ENCODE measurements around the gene TMEM253. TPM values are rescaled to one million over a fixed set of nuclear protein-coding genes. Genes with fewer than 3 reads are reported as not detected.
A peak's percentile ranks its signal among the peaks of the same experiment; 100 is the strongest.

TMEM253 gene
- under 1 TPM; 0.26 to 0.82 TPM for total RNA-seq
- long read RNA-seq, result 0 reads

- intact Hi-C loops (cut with DNase I), result no loop called here
- ATAC-seq (no peak), DNase-seq (no peak)
Measured at GRCh38 chr14:21100931-21101330, at the start of gene TMEM253. Gene TMEM253, plus strand, starts transcription at chr14:21101066. Its CDS starts 278 bp downstream, at chr14:21101344.

- intact Hi-C loops (cut with DNase I), result no loop called here
- ATAC-seq (no peak), DNase-seq (no peak)
Measured at GRCh38 chr14:21053184-21054122, 47.4 kb upstream of the TMEM253 start.

- no peak for ATAC-seq
- intact Hi-C loops (cut with DNase I), result no loop called here
- DNase-seq, result no peak
Measured at GRCh38 chr14:21054123-21054767, 46.6 kb upstream of the TMEM253 start.

- intact Hi-C loops (cut with DNase I), result no loop called here
- DNase-seq (no peak), ATAC-seq (no peak)
Measured at GRCh38 chr14:21054768-21055145, 46.1 kb upstream of the TMEM253 start.

GRCh38 chr14:21055432-21056117, 45.3 kb upstream of the TMEM253 start:
- no peak for DNase-seq
- intact Hi-C loops (cut with DNase I), result no loop called here
- no peak for ATAC-seq

GRCh38 chr14:21056520-21057163, 44.2 kb upstream of the TMEM253 start:
- DNase-seq, result no peak
- no peak for ATAC-seq

GRCh38 chr14:21057803-21058675, 42.8 kb upstream of the TMEM253 start, which contains the start of gene RNASE8:
Gene RNASE8, plus strand, starts transcription at chr14:21057822. Its CDS starts 71 bp downstream, at chr14:21057893.
- no peak for DNase-seq
- peak in 1 of 2 donors; percentile 51 for ATAC-seq
- intact Hi-C loops (cut with DNase I), result no loop called here

More at GRCh38 chr14:21056520-21057163, 44.2 kb upstream of the TMEM253 start:
- intact Hi-C loops (cut with DNase I), result no loop called here

- intact Hi-C loops (cut with DNase I), result no loop called here
- DNase-seq, result no peak
- no peak for ATAC-seq
Measured at GRCh38 chr14:21058903-21059302, 42.0 kb upstream of the TMEM253 start.

- DNase-seq, result no peak
- no peak for ATAC-seq
- intact Hi-C loops (cut with DNase I), result no loop called here
Measured at GRCh38 chr14:21059842-21060613, 40.8 kb upstream of the TMEM253 start.

GRCh38 chr14:21060614-21061346, 40.1 kb upstream of the TMEM253 start:
- intact Hi-C loops (cut with DNase I), result no loop called here
- ATAC-seq, result peak in 1 of 2 donors; percentile 48

GRCh38 chr14:21061347-21061668, 39.6 kb upstream of the TMEM253 start:
- no peak for ATAC-seq
- DNase-seq, result no peak
- intact Hi-C loops (cut with DNase I), result no loop called here

More at GRCh38 chr14:21060614-21061346, 40.1 kb upstream of the TMEM253 start:
- no peak for DNase-seq

- intact Hi-C loops (cut with DNase I), result no loop called here
- peak; percentile 75 to 78 for ATAC-seq
- no peak for DNase-seq
Measured at GRCh38 chr14:21063479-21063878, 37.4 kb upstream of the TMEM253 start.

- no peak for DNase-seq
- ATAC-seq, result no peak
- intact Hi-C loops (cut with DNase I), result loop anchor here in 1 of 2 donors (5.0 kb wide), 1 partner anchor 40 kb away; no protein-coding TSS in a partner anchor
Measured at GRCh38 chr14:21066882-21067502, 33.9 kb upstream of the TMEM253 start.

- intact Hi-C loops (cut with DNase I), result loop anchor here (2.0 to 5.0 kb wide), 2 partner anchors 36 to 39 kb away; no protein-coding TSS in a partner anchor
- ATAC-seq (peak; percentile 16 to 25), DNase-seq (peak; percentile 61)
Measured at GRCh38 chr14:21068521-21069387, 32.1 kb upstream of the TMEM253 start.

- intact Hi-C loops (cut with DNase I), result loop anchor here (2.0 to 5.0 kb wide), 2 partner anchors 35 to 38 kb away; no protein-coding TSS in a partner anchor
- ATAC-seq (peak; percentile 17 to 21), DNase-seq (peak; percentile 57)
Measured at GRCh38 chr14:21069388-21070082, 31.3 kb upstream of the TMEM253 start.
